ENCODE data around the gene PCCA.

DNA sequence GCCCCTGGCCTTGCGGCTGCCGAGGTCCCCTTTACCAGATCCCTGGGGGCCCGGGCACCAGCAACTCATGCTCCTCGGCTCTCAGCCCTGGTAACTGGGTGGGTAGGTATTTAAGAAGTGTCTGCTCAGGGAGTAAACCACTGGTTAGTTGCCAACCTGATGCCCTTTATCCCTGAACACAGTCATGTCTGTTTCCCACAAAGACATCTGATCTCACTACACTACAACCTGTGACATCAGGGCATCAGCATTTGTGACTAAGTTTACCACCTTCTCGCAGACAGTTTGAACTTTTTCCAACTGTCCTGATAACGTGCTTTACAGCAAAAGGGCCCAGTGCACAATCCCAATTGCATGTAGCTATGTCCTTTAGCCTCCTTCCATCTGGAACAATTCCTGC is 477.6 kb downstream of the PCCA start:
- TF ChIP-seq, protein P1, sequence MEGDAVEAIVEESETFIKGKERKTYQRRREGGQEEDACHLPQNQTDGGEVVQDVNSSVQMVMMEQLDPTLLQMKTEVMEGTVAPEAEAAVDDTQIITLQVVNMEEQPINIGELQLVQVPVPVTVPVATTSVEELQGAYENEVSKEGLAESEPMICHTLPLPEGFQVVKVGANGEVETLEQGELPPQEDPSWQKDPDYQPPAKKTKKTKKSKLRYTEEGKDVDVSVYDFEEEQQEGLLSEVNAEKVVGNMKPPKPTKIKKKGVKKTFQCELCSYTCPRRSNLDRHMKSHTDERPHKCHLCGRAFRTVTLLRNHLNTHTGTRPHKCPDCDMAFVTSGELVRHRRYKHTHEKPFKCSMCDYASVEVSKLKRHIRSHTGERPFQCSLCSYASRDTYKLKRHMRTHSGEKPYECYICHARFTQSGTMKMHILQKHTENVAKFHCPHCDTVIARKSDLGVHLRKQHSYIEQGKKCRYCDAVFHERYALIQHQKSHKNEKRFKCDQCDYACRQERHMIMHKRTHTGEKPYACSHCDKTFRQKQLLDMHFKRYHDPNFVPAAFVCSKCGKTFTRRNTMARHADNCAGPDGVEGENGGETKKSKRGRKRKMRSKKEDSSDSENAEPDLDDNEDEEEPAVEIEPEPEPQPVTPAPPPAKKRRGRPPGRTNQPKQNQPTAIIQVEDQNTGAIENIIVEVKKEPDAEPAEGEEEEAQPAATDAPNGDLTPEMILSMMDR (conservative IDR thresholded peaks at IDR 0.05 in 1 of 2, IDR thresholded peaks at IDR 0.05 in 1 of 2; ENCODE audit: low read depth in 1 of 2, low read length in 2 of 2), result no peak
- TF ChIP-seq EZH2 (IDR thresholded peaks at IDR 0.05; ENCODE audit: low read length, missing control alignments), result no peak
